HepG2 (cell line): ENCODE data around the gene MYRIP. TPM values are rescaled to one million over a fixed set of nuclear protein-coding genes. Genes with fewer than 3 reads are reported as not detected.

ENCODE experiments used
- ATAC-seq: fragments of 200-7000 bp; cut with Tn5 transposase; 3 replicates; pipeline ENCODE4 v1.9.1; 2020; ENCODE audit warnings: mild to moderate bottlenecking, moderate library complexity
- BruUV-seq: library from RNA; stranded (reverse); fragments of 400-500 nt; replicated peaks from 2 replicates; lab custom pipeline; 2021; lab: Mats Ljungman, UMichigan
- CTCF ChIA-PET: fragments of 300-600 bp; formaldehyde crosslinking; extraction: SDS; loops from one replicate; lab custom pipeline; 2021; ENCODE audit warnings: low total read pairs, inconsistent platforms, low intra/inter-chr PET ratio; lab: Yijun Ruan, JAX
- POLR2A ChIA-PET: fragments of 350-600 bp; sonication (Branson Sonifier 250); formaldehyde crosslinking; loops from one replicate; lab custom pipeline; 2020; ENCODE audit warnings: antibody characterized with exemption, inconsistent platforms; lab: Yijun Ruan, JAX
- DNase-seq: peaks from one replicate; pipeline ENCODE4 v3.0.0-alpha.2; 2015; ENCODE audit warnings: low spot score
- FAIRE-seq: peaks from 3 replicates; lab custom pipeline; 2011; peaks lifted over from hg19 to GRCh38; lab: Jason Lieb, UNC
- H2AFZ ChIP-seq: one replicate; pipeline ENCODE4 v1.6.1; 2011; ENCODE audit warnings: low read length, inconsistent platforms
- H3K27ac ChIP-seq: fragments of 300-600 bp; 3 replicates; pipeline ENCODE4 v1.8.0; 2011; ENCODE audit warnings: mixed run types, mild to moderate bottlenecking, mixed read lengths, low read length, inconsistent platforms; ENCODE audit not compliant: insufficient read depth; ENCODE audit errors: extremely low read length
- H3K27me3 ChIP-seq, 2 experiments: fragments of 200-600 bp in 1 of 2; 2 replicates in 1 of 2; 3 replicates in 1 of 2; pipeline versions ENCODE4 v1.6.0 to v1.8.0; 2011; ENCODE audit warnings: low read length in 2 of 2, mild to moderate bottlenecking in 2 of 2, moderate library complexity in 2 of 2, inconsistent platforms in 1 of 2; ENCODE audit not compliant: insufficient read depth in 2 of 2, control insufficient read depth in 1 of 2
- H3K36me3 ChIP-seq, 2 experiments: fragments of 200-600 bp in 1 of 2; replicated peaks in 1 of 2; 2 replicates in 1 of 2; 3 replicates in 1 of 2; pipeline versions ENCODE4 v1.5.1 to v1.8.0; 2011; ENCODE audit warnings: low read length in 2 of 2, inconsistent platforms in 1 of 2; ENCODE audit not compliant: insufficient read depth in 2 of 2, control insufficient read depth in 1 of 2
- H3K4me1 ChIP-seq: 2 replicates; pipeline ENCODE4 v1.5.1; 2012; ENCODE audit warnings: low read length, inconsistent platforms; ENCODE audit not compliant: insufficient read depth
- H3K4me2 ChIP-seq: 2 replicates; pipeline ENCODE4 v1.6.0; 2011; ENCODE audit warnings: low read depth, low read length, inconsistent platforms
- H3K4me3 ChIP-seq, 3 experiments: fragments of 200-600 bp in 1 of 3; sonication (generic), shearing (Covaris generic) in 1 of 3; replicated peaks in 1 of 3; 2 replicates each; pipeline ENCODE4 v1.5.1; 2011 to 2016; ENCODE audit warnings: low read length in 3 of 3, inconsistent platforms in 2 of 3, low read depth in 2 of 3, mild to moderate bottlenecking in 2 of 3, control low read depth in 1 of 3, mixed read lengths in 1 of 3; ENCODE audit not compliant: insufficient read depth in 1 of 3
- H3K79me2 ChIP-seq: one replicate; pipeline ENCODE4 v1.6.1; 2011; ENCODE audit warnings: low read length, inconsistent platforms; ENCODE audit not compliant: insufficient read depth
- H3K9ac ChIP-seq: 2 replicates; pipeline ENCODE4 v1.6.0; 2011; ENCODE audit warnings: mild to moderate bottlenecking, low read depth, low read length, inconsistent platforms; ENCODE audit not compliant: insufficient read depth
- H3K9me3 ChIP-seq: 2 replicates; pipeline ENCODE4 v1.5.1; 2012; ENCODE audit warnings: mild to moderate bottlenecking, low read length
- H4K20me1 ChIP-seq: 2 replicates; pipeline ENCODE4 v1.6.0; 2011; ENCODE audit warnings: inconsistent platforms, mild to moderate bottlenecking, low read length, moderate library complexity; ENCODE audit not compliant: insufficient read depth
- ARID5B ChIP-seq: IDR thresholded peaks from 2 replicates; pipeline ENCODE4 v1.4.0; 2020; ENCODE audit warnings: mild to moderate bottlenecking, missing genetic modification reagents
- SIN3A ChIP-seq: IDR thresholded peaks from 2 replicates; pipeline ENCODE4 v1.6.1; 2011; ENCODE audit warnings: low read depth, mild to moderate bottlenecking, control low read depth, low read length, borderline replicate concordance
- SSRP1 ChIP-seq: IDR thresholded peaks from 2 replicates; pipeline ENCODE4 v1.6.1; 2016; ENCODE audit warnings: control low read depth
- UBTF ChIP-seq: sonication (generic); formaldehyde crosslinking; IDR thresholded peaks from 2 replicates; pipeline ENCODE4 v1.4.0; 2020; ENCODE audit warnings: mild to moderate bottlenecking, missing genetic modification reagents
- ZNF263 ChIP-seq: sonication (generic); formaldehyde crosslinking; IDR thresholded peaks from 2 replicates; pipeline ENCODE4 v1.4.0; 2020; ENCODE audit warnings: missing genetic modification reagents
- ZNF609 ChIP-seq: sonication (generic); formaldehyde crosslinking; IDR thresholded peaks from 2 replicates; pipeline ENCODE4 v1.4.0; 2020; ENCODE audit warnings: mild to moderate bottlenecking, missing genetic modification reagents, borderline replicate concordance
- ZSCAN9 ChIP-seq: IDR thresholded peaks from 2 replicates; pipeline ENCODE4 v1.6.1; 2016; ENCODE audit warnings: borderline replicate concordance
- ZUFSP ChIP-seq: sonication (generic); formaldehyde crosslinking; IDR thresholded peaks from 2 replicates; pipeline ENCODE4 v1.9.0; 2021; ENCODE audit warnings: missing genetic modification reagents, mild to moderate bottlenecking, borderline replicate concordance
- WGBS: methylation state at CpG from one replicate; pipeline ENCODE4 v1.1.6; 2017; ENCODE audit warnings: low lambda C conversion rate; 5-methylcytosine and 5-hydroxymethylcytosine counted together
- in situ Hi-C: cut with HindIII; loops from 2 replicates; pipeline ENCODE4 v1.10.0; 2017; ENCODE audit warnings: low pct_unique_long_range_greater_than_20kb; ENCODE audit not compliant: extremely low pct_ligation_motif_present
- intact Hi-C: fragments of 100-400 bp; cut with micrococcal nuclease; formaldehyde crosslinking; loops from one replicate; pipeline ENCODE4 v1.10.0; 2022; ENCODE audit not compliant: unreplicated experiment
- polyA plus RNA-seq, 8 experiments: library from polyadenylated mRNA; depleted of rRNA in 3 of 8; stranded (reverse) in 7 of 8; unstranded in 1 of 8; fragments of >200 nt; fragmentation: Illumina TruSeq in 4 of 8; extraction: Trizol in 4 of 8; gene quantifications; 2 replicates each; pipeline versions ENCODE4 v1.2.1 to v1.2.3, GENCODE V29; 2011 to 2016; ENCODE audit warnings: low read depth in 4 of 8, missing spikeins in 1 of 8, mixed read lengths in 1 of 8; ENCODE audit not compliant: insufficient read depth in 1 of 8
- total RNA-seq, 5 experiments: library from RNA; depleted of rRNA; stranded (reverse); fragments of >200 nt; fragmentation: Illumina TruSeq; extraction: Trizol; gene quantifications; 2 replicates each; pipeline ENCODE4 v1.2.3, GENCODE V29; 2016; ENCODE audit warnings: low read depth in 1 of 5

Gene MYRIP
- total and polyA plus RNA-seq, 2 of the 13 experiments (the other 11 are each of a cell fraction or from before 2014, with no cell fraction given), result 0.64 to 0.84 TPM

- no peak for TF ChIP-seq ZNF609 (CRISPR knock-in tag)
- TF ChIP-seq ZSCAN9 (CRISPR knock-in tag), result no peak
- no peak for TF ChIP-seq SIN3A
Measured at GRCh38 chr3:40265181-40265580, 455.8 kb downstream of the MYRIP start (continued).

GRCh38 chr3:40267937-40268724 is 458.7 kb downstream of the MYRIP start:
- H3K27me3 ChIP-seq, result no peaks in the 10 kb centered on the region
- no peak for DNase-seq
- no TSS peak for BruUV-seq
- H3K4me3 ChIP-seq, result no peak overlapping the region
- CTCF ChIA-PET, result no interaction called here
- POLR2A ChIA-PET, result interaction anchor here (1.0 kb wide), 1 partner anchor 41 kb away, joined by 3 read pairs; the partner anchor contains the start of gene EIF1B
- intact Hi-C loops, result no loop called here
- no peak for FAIRE-seq
- 0% methylated on average over 4 of the region's 4 CpGs for WGBS
- ATAC-seq, result no peak; the same call in 2 of the 3 replicates
- H3K79me2 ChIP-seq, result no peaks in the 10 kb centered on the region
- no peaks in the 10 kb centered on the region for H3K4me1 ChIP-seq
- no peaks in the 10 kb centered on the region for H3K9me3 ChIP-seq
- H3K36me3 ChIP-seq, result no peaks in the 10 kb centered on the region
- in situ Hi-C loops, result no loop called here
- H2AFZ ChIP-seq, result no peak overlapping the region
- no peak overlapping the region for H3K27ac ChIP-seq
- H3K9ac ChIP-seq, result no peak overlapping the region
- no peaks in the 10 kb centered on the region for H4K20me1 ChIP-seq
- H3K4me2 ChIP-seq, result no peak overlapping the region
- no peak for TF ChIP-seq UBTF (CRISPR knock-in tag)
- TF ChIP-seq ARID5B (CRISPR knock-in tag), result no peak
- no peak for TF ChIP-seq ZUFSP (CRISPR knock-in tag)
- no peak for TF ChIP-seq SSRP1 (CRISPR knock-in tag)
- no peak for TF ChIP-seq ZNF263 (CRISPR knock-in tag)
